Measurements from ENCODE around the gene FERMT3. TPM values are rescaled to one million over a fixed set of nuclear protein-coding genes. Genes with fewer than 3 reads are reported as not detected.

The FERMT3 gene
- total RNA-seq, 6 experiments from 2014 or later = 5.1 to 17.3 (median 8.1) TPM

GRCh38 chr11:64255135-64256128, 48.9 kb downstream of the FERMT3 start:
- Histone ChIP-seq H3K36me3 (peaks cover 0 to 5% (median 0%) of the 10 kb centered on the region in 4 donors), H3K9me3 (no peaks in the 10 kb centered on the region), H3K4me3 (no peak overlapping the region), H3K4me1 (peaks cover 0 to 7% (median 3%) of the 10 kb centered on the region in 4 donors), H3K27ac (no peak overlapping the region), H3K27me3 (no peaks in the 10 kb centered on the region)
- no peak for DNase-seq
- ATAC-seq = no peak
- 95% methylated on average over 4 of the region's 35 CpGs for WGBS (ENCODE audit: insufficient coverage, low coverage, low lambda C conversion rate, missing lambda C conversion rate)
- intact Hi-C loops (cut with DNase I) = no loop called here
- TF ChIP-seq CTCF (IDR thresholded peaks at IDR 0.05) = no peak
- TF ChIP-seq POLR2A (IDR thresholded peaks at IDR 0.05) = no peak

GRCh38 chr11:64256300-64256699, 49.8 kb downstream of the FERMT3 start:
- H3K27ac ChIP-seq = no peak overlapping the region
- no peak overlapping the region for H3K4me3 ChIP-seq
- H3K27me3 ChIP-seq = no peaks in the 10 kb centered on the region
- no peaks in the 10 kb centered on the region for H3K9me3 ChIP-seq
- H3K36me3 ChIP-seq = peaks cover 0 to 5% (median 0%) of the 10 kb centered on the region in 4 donors
- no peak for DNase-seq
- TF ChIP-seq CTCF (IDR thresholded peaks at IDR 0.05) = no peak
- no peak for TF ChIP-seq POLR2A (IDR thresholded peaks at IDR 0.05)
- intact Hi-C loops (cut with DNase I) = no loop called here
- WGBS (ENCODE audit: insufficient coverage, low coverage, low lambda C conversion rate, missing lambda C conversion rate) = no CpG with 5 or more reads among the region's 15 CpGs
- no peak for ATAC-seq
- H3K4me1 ChIP-seq = peaks cover 0 to 4% (median 0%) of the 10 kb centered on the region in 4 donors

- intact Hi-C loops (cut with DNase I) = no loop called here
- no peak for DNase-seq
- Histone ChIP-seq H3K27me3 (no peaks in the 10 kb centered on the region), H3K9me3 (no peaks in the 10 kb centered on the region), H3K4me1 (no peaks in the 10 kb centered on the region), H3K4me3 (no peak overlapping the region), H3K36me3 (peaks cover 0 to 5% (median 0%) of the 10 kb centered on the region in 4 donors), H3K27ac (no peak overlapping the region)
- WGBS (ENCODE audit: insufficient coverage, low coverage, low lambda C conversion rate, missing lambda C conversion rate) = no CpG with 5 or more reads among the region's 24 CpGs
- TF ChIP-seq POLR2A (IDR thresholded peaks at IDR 0.05) (no peak), CTCF (IDR thresholded peaks at IDR 0.05) (no peak)
- ATAC-seq = no peak
These were observed 51.8 kb downstream of the FERMT3 start for GRCh38 chr11:64258356-64258755.

- DNase-seq = no peak
- 86% methylated on average over 8 of the region's 32 CpGs for WGBS (ENCODE audit: insufficient coverage, low coverage, low lambda C conversion rate, missing lambda C conversion rate)
- Histone ChIP-seq H3K4me1 (no peaks in the 10 kb centered on the region), H3K9me3 (no peaks in the 10 kb centered on the region), H3K36me3 (peaks cover 0 to 5% (median 0%) of the 10 kb centered on the region in 4 donors), H3K4me3 (no peak overlapping the region), H3K27me3 (no peaks in the 10 kb centered on the region), H3K27ac (no peak overlapping the region)
- ATAC-seq = no peak
- no peak for TF ChIP-seq CTCF (IDR thresholded peaks at IDR 0.05)
- no peak for TF ChIP-seq POLR2A (IDR thresholded peaks at IDR 0.05)
- intact Hi-C loops (cut with DNase I) = no loop called here
These were observed 52.5 kb downstream of the FERMT3 start for GRCh38 chr11:64258946-64259532.
